ENCODE measurements around the gene KRTAP12-3. TPM values are rescaled to one million over a fixed set of nuclear protein-coding genes. Genes with fewer than 3 reads are reported as not detected.
"Not testable (repeated sequence)": the region's sequence is repeated elsewhere in the genome, so short reads cannot be mapped to it uniquely, and the experiment has no call there.

KRTAP12-3 gene
- total RNA-seq, 2 experiments from 2014 or later = not detected

DNA sequence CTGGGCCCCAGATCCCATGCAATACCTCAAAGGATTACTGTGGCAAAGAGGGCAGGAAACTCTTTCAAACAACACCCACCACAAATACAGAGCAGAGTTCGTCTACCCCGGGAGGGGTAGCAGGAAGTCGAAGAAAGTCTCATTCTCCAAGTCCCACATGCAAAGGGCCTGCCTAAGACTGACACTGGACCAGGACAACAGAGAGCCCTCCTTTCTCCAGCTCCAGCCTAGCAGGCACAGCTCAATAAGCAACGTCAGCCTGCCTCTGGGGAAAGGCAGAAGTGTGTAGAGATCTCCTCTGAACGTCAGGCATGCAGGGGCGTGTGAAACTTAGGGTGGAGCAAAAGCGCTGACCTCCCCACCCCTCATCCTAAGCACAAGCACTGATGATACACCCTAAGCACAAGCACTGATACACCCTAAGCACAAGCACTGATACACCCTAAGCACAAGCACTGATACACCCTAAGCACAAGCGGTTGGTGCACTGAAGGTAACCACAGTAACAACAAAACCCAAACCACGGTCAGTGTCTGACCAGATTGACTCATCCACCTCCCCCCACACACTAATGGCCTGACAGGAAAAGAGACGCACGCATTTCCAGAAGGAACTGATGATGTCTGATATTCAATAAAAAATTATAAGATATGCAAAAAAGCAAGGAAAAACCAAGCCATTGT is 1.3 kb downstream of the KRTAP12-3 start:
- intact Hi-C loops (cut with micrococcal nuclease) = loop anchor here (10.0 kb wide), 1 partner anchor 74 kb away; the partner anchor contains the start of gene KRTAP10-5
- Mint-ChIP-seq H3K4me3 (no peak overlapping the region), H3K36me3 (peaks cover 16% of the 10 kb centered on the region), H3K4me1 (ENCODE audit: low read depth) (peaks cover 45% of the 10 kb centered on the region), H3K27ac (no peak overlapping the region), H3K27me3 (no peaks in the 10 kb centered on the region), H3K9me3 (peaks cover 29% of the 10 kb centered on the region)
- POLR2A ChIA-PET = no interaction called here
- DNase-seq = peak; percentile 29
- CTCF ChIA-PET = interaction anchor here (1.0 kb wide), 1 partner anchor 20 kb away, joined by 3 read pairs; no protein-coding TSS in a partner anchor

DNA sequence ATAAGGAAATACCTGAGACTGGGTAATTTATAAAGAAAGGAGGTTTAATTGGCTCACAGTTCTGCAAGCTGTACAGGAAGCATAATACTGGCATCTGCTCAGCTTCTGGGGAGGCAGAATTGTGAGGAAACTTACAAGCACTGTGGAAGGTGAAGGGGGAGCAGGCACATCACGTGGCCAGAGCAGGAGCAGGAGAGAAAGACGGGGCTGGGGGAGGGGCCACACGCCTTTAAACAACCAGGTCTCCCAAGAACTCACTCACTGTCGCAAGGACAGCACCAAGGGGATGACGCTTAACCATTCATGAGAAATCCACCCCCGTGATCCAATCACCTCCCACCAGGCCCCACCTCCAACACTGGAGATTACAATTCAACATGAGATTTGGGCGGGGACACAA is 3.8 kb downstream of the KRTAP12-3 start:
- H3K27me3 Mint-ChIP-seq; DNase-seq; CTCF ChIA-PET; POLR2A ChIA-PET; intact Hi-C loops (cut with micrococcal nuclease); H3K27ac Mint-ChIP-seq; H3K4me3 Mint-ChIP-seq: not testable (repeated sequence)
- peaks cover 11% of the 10 kb centered on the region for H3K36me3 Mint-ChIP-seq
- H3K9me3 Mint-ChIP-seq = peaks cover 20% of the 10 kb centered on the region
- H3K4me1 Mint-ChIP-seq (ENCODE audit: low read depth) = peaks cover 28% of the 10 kb centered on the region

DNA sequence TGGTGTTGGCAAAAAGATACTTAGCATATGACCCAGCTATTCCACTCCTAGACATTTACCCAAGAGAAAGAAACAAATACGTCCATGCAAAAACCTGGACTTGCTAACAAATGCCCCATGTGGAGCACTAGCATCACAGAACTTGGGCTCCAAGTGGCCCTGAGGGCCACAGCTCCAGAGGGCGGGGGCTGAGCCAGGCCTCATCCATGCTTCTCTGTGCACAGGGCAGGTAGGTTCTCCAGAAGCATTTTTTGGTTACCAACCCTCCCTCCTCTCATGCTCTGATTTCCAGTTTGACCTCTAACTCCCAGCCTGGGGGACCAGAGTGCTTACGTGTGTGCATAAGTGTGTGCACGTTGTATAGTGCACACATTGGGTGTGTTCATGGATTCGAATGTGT is 7.0 kb downstream of the KRTAP12-3 start:
- Mint-ChIP-seq H3K4me3 (no peak overlapping the region), H3K36me3 (peaks cover 2% of the 10 kb centered on the region), H3K27ac (no peak overlapping the region), H3K9me3 (peaks cover 9% of the 10 kb centered on the region), H3K4me1 (ENCODE audit: low read depth) (no peaks in the 10 kb centered on the region), H3K27me3 (no peaks in the 10 kb centered on the region)
- CTCF ChIA-PET = no interaction called here
- DNase-seq = no peak
- POLR2A ChIA-PET = no interaction called here
- intact Hi-C loops (cut with micrococcal nuclease) = no loop called here

DNA sequence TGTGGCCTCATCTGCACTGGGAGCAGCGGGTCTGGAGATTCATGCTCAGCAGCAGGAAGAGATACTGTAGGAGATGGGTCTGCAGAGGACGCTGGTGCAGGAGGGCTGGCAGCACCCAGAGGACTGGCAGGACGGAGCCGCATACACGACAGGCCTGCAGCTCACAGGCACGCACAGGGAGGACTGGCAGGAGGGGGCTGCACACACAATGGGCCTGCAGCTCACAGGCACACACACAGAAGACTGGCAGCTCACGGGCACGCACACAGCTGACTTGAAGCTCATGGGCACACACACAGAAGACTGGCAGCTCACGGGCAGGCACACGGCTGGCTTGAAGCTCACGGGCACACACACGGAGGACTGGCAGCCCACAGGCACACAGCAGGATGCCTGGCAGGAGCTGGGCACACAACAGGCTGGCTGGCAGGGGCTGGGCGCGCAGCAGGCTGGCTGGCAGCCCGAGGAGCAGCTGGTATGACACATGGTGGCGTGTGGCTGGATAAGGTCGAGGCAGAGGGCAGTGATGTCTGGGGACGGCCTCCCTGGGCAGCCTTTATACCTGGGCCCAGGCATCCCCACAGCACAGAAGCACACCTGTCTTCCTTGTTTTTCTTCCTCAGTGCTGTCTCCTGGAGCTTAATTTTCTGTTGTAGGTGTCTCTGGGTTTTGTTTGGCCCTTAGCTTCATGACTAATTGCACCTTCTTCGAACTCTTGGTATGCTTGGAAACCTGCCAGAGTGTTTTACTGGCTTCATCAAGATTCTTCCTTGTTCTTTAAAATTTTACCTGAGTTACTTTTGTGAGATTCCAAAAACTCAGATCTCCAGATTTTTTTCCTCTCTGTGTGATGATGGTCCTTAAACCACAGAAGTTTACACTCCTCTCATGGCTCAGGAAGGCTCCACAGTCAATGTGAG is 8.9 kb downstream of the KRTAP12-3 start, which contains the start of gene KRTAP12-2:
KRTAP12-2 (minus strand) TSS at position 527 of the 920 bp plus-strand sequence; CDS start at position 486, 41 bp downstream.
- Mint-ChIP-seq H3K9me3 (peaks cover 15% of the 10 kb centered on the region), H3K27me3 (no peaks in the 10 kb centered on the region), H3K27ac (no peak within 1 kb of the TSS), H3K4me1 (ENCODE audit: low read depth) (no peaks in the 10 kb centered on the region), H3K4me3 (no peak within 1 kb of the TSS), H3K36me3 (peaks cover 2% of the 10 kb centered on the region)
- ChIA-PET POLR2A (interaction anchor here (1.0 kb wide), 1 partner anchor 9 kb away, joined by 3 read pairs; the partner anchor contains the start of gene KRTAP12-3), CTCF (interaction anchor here (0.8 kb wide), 1 partner anchor 127 kb away, joined by 3 read pairs; no protein-coding TSS in a partner anchor)
- intact Hi-C loops (cut with micrococcal nuclease) = no loop called here
- DNase-seq = no peak

DNA sequence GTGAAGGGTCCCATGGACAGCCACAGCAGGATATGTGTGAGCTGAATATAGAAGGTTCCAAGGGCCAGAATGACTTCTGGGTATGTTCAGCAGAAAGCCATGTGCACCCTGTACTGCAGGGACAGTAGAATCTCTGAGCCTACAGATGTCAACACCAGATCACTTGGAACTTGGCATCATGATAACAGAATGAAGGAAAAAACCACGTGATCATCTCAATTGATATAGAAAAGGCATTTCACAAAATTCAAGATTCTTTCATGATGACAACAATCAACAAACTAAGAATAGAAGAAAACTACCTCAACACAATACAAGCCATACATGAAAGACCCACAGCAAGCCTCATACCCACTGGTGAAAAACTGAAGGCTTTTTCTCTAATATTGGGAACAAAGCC is 9.9 kb downstream of the KRTAP12-3 start:
- DNase-seq = no peak
- Mint-ChIP-seq H3K27ac (no peak overlapping the region), H3K27me3 (no peaks in the 10 kb centered on the region), H3K9me3 (peaks cover 16% of the 10 kb centered on the region), H3K4me1 (ENCODE audit: low read depth) (no peaks in the 10 kb centered on the region), H3K4me3 (no peak overlapping the region), H3K36me3 (peaks cover 4% of the 10 kb centered on the region)
- ChIA-PET CTCF (no interaction called here), POLR2A (no interaction called here)
- intact Hi-C loops (cut with micrococcal nuclease) = no loop called here

DNA sequence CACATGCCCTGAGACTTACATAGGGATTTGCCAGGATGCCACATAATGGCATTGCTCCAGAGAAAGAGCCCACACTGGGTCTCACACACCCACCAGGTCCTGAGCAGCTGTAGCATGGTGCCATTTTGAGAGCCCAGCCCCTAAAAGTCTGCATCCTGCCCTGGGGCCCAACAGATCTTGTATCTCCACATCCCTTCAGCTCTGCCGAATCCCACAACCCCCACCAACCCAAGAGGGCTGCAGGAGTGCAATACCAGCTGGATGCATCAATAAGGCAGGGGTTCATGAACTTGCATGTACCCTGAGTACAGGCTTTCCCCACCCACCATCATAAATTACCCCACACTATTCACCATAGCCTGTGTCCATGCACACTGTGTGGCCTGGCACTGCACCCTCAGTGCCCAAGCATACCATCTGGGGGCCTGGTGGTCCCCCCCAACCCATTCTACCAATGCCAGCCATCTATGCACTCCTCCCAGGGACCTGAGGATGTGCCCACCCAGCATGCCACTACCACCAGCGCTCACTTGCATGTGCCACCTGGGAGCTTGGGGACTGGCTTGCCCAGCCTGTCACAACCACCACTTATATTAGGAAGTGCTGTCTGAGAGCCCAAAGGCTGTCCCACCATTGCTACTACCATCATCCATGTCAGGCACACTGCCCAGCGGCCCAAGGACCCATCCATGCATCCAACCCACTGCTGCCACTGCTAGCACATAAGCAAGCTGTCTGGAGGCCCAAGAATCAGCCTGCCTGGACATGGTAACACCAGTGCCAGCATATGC is 13.1 kb downstream of the KRTAP12-3 start:
- CTCF ChIA-PET = no interaction called here
- intact Hi-C loops (cut with micrococcal nuclease) = no loop called here

DNA sequence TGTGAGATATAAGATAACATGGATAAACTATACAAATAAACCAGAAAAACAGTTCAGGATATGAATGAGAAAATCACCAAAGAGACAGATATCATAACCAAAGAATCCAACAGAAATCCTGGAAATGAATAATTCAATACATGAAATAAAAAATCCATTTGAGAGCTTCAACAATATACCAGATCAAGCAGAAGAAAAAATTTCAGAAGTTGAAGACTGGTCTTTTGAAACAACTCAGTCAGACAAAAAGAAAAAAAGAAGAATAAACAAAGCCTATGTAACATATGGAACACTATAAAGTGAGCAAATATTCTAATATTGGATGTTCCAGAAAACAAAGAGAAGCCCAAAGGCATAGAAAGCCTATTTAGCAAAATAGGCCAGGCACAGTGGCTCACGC is 14.2 kb downstream of the KRTAP12-3 start:
- DNase-seq = no peak
- intact Hi-C loops (cut with micrococcal nuclease) = no loop called here
- ChIA-PET CTCF (no interaction called here), POLR2A (no interaction called here)
- H3K9me3 Mint-ChIP-seq = peaks cover 20% of the 10 kb centered on the region
- H3K36me3 Mint-ChIP-seq = peaks cover 7% of the 10 kb centered on the region
- H3K4me3 Mint-ChIP-seq = no peak overlapping the region
- no peaks in the 10 kb centered on the region for H3K27me3 Mint-ChIP-seq
- no peak overlapping the region for H3K27ac Mint-ChIP-seq
- no peaks in the 10 kb centered on the region for H3K4me1 Mint-ChIP-seq (ENCODE audit: low read depth)

More for the DNA sequence above, 13.1 kb downstream of the KRTAP12-3 start:
- DNase-seq = no peak
- Mint-ChIP-seq H3K36me3 (peaks cover 7% of the 10 kb centered on the region), H3K27ac (no peak overlapping the region), H3K27me3 (no peaks in the 10 kb centered on the region), H3K4me3 (no peak overlapping the region), H3K4me1 (ENCODE audit: low read depth) (no peaks in the 10 kb centered on the region), H3K9me3 (peaks cover 20% of the 10 kb centered on the region)
- POLR2A ChIA-PET = no interaction called here

DNA sequence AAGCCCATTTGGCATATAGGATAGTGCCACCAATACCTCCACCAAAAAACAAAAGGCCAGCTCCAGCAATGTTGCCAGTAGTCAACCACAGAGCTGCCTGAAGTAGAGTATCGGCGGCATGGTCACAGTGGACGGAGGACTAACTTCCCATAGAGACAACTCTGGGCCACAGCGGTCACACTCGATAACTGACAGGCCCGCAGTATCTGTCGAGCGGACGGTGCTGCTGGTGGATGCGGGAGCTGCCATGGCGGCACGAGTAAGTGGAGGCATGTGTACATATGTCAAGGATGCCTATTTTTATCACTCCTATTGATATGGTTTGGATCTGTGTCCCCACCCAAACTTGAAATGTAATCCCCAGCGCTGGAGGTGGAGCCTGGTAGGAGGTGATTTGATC is 20.1 kb downstream of the KRTAP12-3 start:
- ChIA-PET POLR2A (no interaction called here), CTCF (no interaction called here)
- DNase-seq = no peak
- intact Hi-C loops (cut with micrococcal nuclease) = no loop called here
- no peak overlapping the region for H3K27ac Mint-ChIP-seq
- H3K27me3 Mint-ChIP-seq = no peaks in the 10 kb centered on the region
- H3K4me3 Mint-ChIP-seq = no peak overlapping the region
- peaks cover 6% of the 10 kb centered on the region for H3K9me3 Mint-ChIP-seq
- no peaks in the 10 kb centered on the region for H3K4me1 Mint-ChIP-seq (ENCODE audit: low read depth)
- H3K36me3 Mint-ChIP-seq = peaks cover 1% of the 10 kb centered on the region

DNA sequence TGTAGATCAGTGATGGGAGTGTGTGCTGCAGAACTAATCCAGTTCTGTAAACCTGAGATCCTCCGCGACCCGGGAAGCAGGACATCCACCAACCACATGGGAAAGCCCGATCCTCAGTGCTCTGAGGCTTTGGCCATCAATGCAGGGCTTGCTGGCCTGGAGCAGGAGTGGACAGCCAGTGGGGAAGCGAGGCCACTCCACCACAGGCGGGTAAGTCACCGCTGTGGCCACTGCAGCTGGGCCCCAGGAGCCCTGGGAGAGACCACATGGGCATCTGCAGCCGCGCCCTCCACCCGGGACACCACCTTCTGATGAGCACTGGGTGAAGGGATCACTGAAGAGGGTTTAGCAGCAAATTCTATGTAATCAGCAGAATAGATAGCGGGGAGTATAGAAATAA is 23.4 kb downstream of the KRTAP12-3 start:
- no peak overlapping the region for H3K4me3 Mint-ChIP-seq
- ChIA-PET POLR2A (no interaction called here), CTCF (interaction anchor here (1.7 kb wide), 1 partner anchor 112 kb away, joined by 4 read pairs; no protein-coding TSS in a partner anchor)
- no peak for DNase-seq
- intact Hi-C loops (cut with micrococcal nuclease) = no loop called here
- H3K27me3 Mint-ChIP-seq = peaks cover 4% of the 10 kb centered on the region
- no peaks in the 10 kb centered on the region for H3K36me3 Mint-ChIP-seq
- H3K4me1 Mint-ChIP-seq (ENCODE audit: low read depth) = peaks cover 2% of the 10 kb centered on the region
- no peak overlapping the region for H3K27ac Mint-ChIP-seq
- no peaks in the 10 kb centered on the region for H3K9me3 Mint-ChIP-seq

DNA sequence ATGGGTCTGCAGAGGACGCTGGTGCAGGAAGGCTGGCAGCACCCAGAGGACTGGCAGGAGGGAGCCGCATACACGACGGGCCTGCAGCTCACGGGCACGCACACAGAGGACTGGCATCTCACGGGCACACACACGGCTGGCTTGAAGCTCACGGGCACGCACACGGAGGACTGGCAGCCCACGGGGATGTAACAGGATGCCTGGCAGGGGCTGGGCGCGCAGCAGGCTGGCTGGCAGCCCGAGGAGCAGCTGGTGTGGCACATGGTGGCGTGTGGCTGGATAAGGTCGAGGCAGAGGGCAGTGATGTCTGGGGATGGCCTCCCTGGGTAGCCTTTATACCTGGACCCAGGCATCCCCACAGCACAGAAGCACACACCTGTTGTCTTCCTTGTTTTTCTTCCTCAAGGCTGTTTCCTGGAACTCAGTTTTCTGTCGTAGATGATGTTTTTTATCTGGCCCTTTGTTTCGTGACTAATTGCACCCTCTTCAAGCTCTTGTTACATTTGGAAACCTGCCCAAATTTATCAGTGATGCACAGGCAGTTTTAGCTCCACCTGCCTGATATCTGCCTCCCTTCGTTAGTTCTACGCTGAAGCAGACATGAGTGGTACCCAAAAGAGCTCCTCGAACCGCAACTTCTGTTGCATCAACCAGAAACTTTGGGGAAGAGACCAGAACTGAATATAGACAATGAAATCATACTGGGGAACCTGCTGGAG is 24.3 kb downstream of the KRTAP12-3 start, which contains the start of gene KRTAP12-1:
KRTAP12-1 (minus strand) TSS at position 303 of the 719 bp plus-strand sequence; CDS start at position 263, 40 bp downstream.
- intact Hi-C loops (cut with micrococcal nuclease) = no loop called here
- H3K36me3 Mint-ChIP-seq = no peaks in the 10 kb centered on the region
- H3K4me1 Mint-ChIP-seq (ENCODE audit: low read depth) = peaks cover 6% of the 10 kb centered on the region
- no peak within 1 kb of the TSS for H3K4me3 Mint-ChIP-seq
- DNase-seq = no peak
- H3K27ac Mint-ChIP-seq = no peak within 1 kb of the TSS
- peaks cover 9% of the 10 kb centered on the region for H3K27me3 Mint-ChIP-seq
- ChIA-PET POLR2A (no interaction called here), CTCF (interaction anchor here (1.7 kb wide), 1 partner anchor 111 kb away, joined by 4 read pairs; no protein-coding TSS in a partner anchor)
- H3K9me3 Mint-ChIP-seq = no peaks in the 10 kb centered on the region

DNA sequence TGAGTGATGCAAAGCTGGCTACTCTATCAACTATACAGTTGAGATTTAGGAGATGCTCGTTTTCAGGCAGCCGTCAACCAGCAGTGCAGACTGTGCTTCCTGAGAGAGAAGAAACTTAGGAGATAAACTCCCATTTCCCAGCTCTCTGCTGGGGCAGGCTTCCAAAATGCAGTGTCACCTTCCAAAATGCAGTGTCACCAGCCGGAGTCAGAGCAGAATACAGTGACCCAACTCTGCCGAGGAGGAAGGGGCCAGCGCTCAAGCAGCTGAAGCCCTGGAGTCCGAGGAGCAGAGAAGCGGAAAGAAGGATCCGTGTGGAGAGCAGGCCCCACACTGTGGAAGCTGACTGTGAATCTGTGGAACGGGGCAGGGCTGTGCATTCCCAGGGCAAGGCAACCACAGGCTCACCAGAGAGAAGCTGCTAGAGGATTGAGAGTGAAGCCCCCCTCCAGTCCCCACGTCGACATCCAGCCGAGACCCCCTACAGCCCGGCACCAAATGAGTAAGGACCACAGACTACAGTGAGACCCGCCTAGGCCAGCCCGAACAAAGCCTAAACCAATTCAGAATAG is 24.9 kb downstream of the KRTAP12-3 start:
- Mint-ChIP-seq H3K27ac (no peak overlapping the region), H3K4me3 (no peak overlapping the region), H3K27me3 (peaks cover 9% of the 10 kb centered on the region), H3K9me3 (no peaks in the 10 kb centered on the region), H3K36me3 (no peaks in the 10 kb centered on the region), H3K4me1 (ENCODE audit: low read depth) (peaks cover 6% of the 10 kb centered on the region)
- DNase-seq = no peak
- intact Hi-C loops (cut with micrococcal nuclease) = no loop called here
- CTCF ChIA-PET = interaction anchor here (1.7 kb wide), 1 partner anchor 110 kb away, joined by 4 read pairs; no protein-coding TSS in a partner anchor
- POLR2A ChIA-PET = no interaction called here
